ENCODE results near the gene LRRC3B.

LRRC3B gene

DNA sequence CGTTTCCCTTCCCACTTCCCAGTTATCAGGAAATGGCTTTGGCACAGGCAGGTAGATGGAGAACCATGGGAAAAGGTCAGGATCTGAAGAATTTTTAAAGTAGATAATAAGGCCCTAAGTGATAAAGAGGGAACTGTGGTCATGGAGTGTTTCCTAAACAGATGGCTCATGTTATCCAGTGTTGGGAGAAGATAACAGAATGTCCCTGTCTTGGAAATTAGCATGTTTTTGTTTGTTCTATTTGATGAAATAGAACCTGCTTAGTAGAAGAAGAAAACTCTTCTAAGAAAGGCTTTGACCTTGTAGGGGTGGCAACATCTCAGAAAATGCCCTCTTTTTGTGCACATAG, 8.8 kb downstream of the LRRC3B start:
- Histone ChIP-seq H3K9me3 (no peaks in the 10 kb centered on the region), H3K4me2 (no peak overlapping the region), H3K36me3 (no peaks in the 10 kb centered on the region), H3K27ac (no peak overlapping the region), H4K20me1 (no peaks in the 10 kb centered on the region), H3K4me3 (no peak overlapping the region), H3K27me3 (peaks cover 6% of the 10 kb centered on the region; the same call in 1 of the 2 replicates), H3K4me1 (peaks cover 8% of the 10 kb centered on the region), H3K9ac (no peak overlapping the region)
- no peak for TF ChIP-seq Cebpa-rat (IDR thresholded peaks at IDR 0.05)

DNA sequence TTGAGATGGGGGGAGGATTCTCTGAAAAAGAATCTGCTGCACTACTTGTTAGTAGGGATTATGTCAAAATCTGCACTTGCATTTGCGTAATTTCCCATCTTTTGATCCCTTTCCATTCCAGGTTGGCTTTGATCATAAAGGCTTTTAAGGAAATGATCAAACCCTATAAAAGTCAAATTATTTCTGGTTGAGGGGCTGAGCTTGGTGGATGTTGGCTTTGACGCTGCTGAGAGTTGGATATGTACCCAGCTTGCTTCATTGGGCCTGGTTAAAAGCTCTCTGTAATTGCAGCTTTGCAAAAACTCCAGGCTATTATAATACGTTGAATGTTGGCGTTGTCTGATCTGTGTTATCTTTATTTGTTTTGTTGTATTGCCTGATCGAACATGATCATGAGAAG, 12.0 kb downstream of the LRRC3B start:
- H3K27me3 ChIP-seq: no peaks in the 10 kb centered on the region
- H3K27ac ChIP-seq: no peak overlapping the region
- H4K20me1 ChIP-seq: no peaks in the 10 kb centered on the region
- H3K4me2 ChIP-seq: no peak overlapping the region
- no peaks in the 10 kb centered on the region for H3K4me1 ChIP-seq
- no peaks in the 10 kb centered on the region for H3K36me3 ChIP-seq
- H3K9me3 ChIP-seq: no peaks in the 10 kb centered on the region
- TF ChIP-seq Cebpa-rat (IDR thresholded peaks at IDR 0.05): no peak
- H3K4me3 ChIP-seq: no peak overlapping the region
- no peak overlapping the region for H3K9ac ChIP-seq

DNA sequence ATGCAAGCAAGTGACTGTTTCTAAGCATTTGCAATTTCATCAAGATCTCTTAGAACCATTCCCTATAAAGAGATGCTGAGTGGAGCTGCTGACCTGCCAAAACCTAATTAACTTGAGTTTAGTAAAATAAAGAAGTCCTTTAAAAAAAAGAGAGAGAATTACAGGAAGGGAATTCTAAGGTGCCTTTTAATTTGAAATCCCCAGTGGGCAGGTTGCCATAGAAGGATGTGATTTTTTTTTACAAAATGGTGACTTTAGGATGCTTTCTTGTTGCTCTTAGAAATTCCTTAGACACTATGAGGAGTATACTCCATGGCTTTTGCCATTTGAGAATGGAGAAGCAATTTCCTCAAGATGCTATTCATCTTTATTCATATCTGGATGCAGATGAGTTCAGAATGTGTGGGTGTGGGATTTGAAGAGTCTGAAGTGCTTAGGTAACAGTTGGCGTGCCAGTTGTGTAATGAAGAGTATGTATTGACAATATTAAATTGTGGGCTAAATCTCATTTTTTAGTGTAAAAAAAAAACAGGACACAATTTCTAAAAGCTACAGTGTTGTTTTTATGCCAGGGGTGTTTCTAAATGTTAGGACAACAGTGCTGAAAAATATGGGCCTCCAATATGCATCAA, 13.6 kb downstream of the LRRC3B start:
- H3K9me3 ChIP-seq: no peaks in the 10 kb centered on the region
- H3K27me3 ChIP-seq: no peaks in the 10 kb centered on the region
- no peaks in the 10 kb centered on the region for H3K36me3 ChIP-seq
- no peaks in the 10 kb centered on the region for H3K4me1 ChIP-seq
- H3K4me3 ChIP-seq: no peak overlapping the region
- no peak overlapping the region for H3K27ac ChIP-seq
- H3K9ac ChIP-seq: no peak overlapping the region
- TF ChIP-seq Cebpa-rat (IDR thresholded peaks at IDR 0.05): no peak
- H4K20me1 ChIP-seq: no peaks in the 10 kb centered on the region
- no peak overlapping the region for H3K4me2 ChIP-seq

DNA sequence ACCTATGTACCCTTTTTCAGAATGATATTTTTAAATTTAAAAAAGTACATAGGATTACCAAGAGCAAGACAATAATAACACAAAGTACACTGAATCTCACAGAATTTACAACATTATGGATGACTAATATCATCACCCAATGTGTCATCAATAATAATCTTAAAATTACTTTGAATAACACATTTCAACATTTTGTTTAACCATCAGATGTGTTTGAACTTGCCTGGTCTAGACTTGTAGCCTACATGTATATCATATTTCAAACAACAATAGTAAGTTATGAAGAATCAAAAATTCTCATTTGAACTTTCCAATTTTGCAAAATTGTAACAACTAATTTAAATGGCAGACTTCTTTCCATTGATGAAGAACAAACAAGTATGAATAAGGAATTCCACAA, 15.1 kb downstream of the LRRC3B start:
- no peak for TF ChIP-seq Cebpa-rat (IDR thresholded peaks at IDR 0.05)
- Histone ChIP-seq H3K9me3 (no peaks in the 10 kb centered on the region), H3K9ac (no peak overlapping the region)

DNA sequence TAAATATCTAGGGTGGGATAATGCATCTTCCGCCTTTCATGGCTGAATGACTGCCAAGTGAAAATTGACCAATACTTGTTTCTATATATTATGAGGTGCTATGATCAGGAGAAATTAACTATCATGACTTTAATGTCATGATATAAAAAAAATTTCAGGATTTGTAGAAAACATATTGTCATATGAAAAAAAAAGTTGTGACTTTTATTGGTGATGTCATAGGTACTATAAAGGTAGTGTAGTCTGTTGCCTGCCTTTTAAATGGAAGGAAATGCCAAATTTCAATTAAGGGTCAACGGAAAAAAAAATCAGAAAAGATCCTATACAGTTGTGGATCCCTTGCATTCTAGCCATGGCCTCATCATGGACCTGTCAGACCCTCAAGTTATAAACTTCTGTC, 15.5 kb downstream of the LRRC3B start:
- H3K9me3 ChIP-seq: no peaks in the 10 kb centered on the region
- H3K27me3 ChIP-seq: no peaks in the 10 kb centered on the region
- H3K27ac ChIP-seq: no peak overlapping the region
- H4K20me1 ChIP-seq: no peaks in the 10 kb centered on the region
- H3K36me3 ChIP-seq: no peaks in the 10 kb centered on the region
- no peak overlapping the region for H3K4me2 ChIP-seq
- H3K4me3 ChIP-seq: no peak overlapping the region
- TF ChIP-seq Cebpa-rat (IDR thresholded peaks at IDR 0.05): no peak
- H3K4me1 ChIP-seq: no peaks in the 10 kb centered on the region
- no peak overlapping the region for H3K9ac ChIP-seq

More for the DNA sequence above, 15.1 kb downstream of the LRRC3B start:
- Histone ChIP-seq H3K27ac (no peak overlapping the region), H3K36me3 (no peaks in the 10 kb centered on the region), H3K4me3 (no peak overlapping the region), H3K27me3 (no peaks in the 10 kb centered on the region), H3K4me2 (no peak overlapping the region), H4K20me1 (no peaks in the 10 kb centered on the region), H3K4me1 (no peaks in the 10 kb centered on the region)

DNA sequence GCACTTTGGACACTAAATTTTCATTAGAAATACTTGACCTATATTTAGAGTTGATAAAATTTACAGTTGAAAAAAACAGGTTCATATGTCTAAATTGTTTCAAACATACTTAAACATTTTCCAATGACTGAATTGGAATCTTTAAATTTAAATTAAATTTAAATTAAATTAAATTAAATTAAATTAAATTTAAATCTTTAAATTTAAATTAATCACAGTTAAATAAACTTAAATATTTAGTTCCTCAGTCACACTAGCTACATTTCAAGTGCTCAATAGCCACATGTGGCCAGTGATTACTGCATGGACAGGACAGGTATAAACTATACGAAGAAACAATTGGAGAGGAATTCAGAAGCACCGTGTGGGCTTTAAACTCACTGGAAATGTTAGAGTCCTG, 16.8 kb downstream of the LRRC3B start:
- no peaks in the 10 kb centered on the region for H3K4me1 ChIP-seq
- TF ChIP-seq Cebpa-rat (IDR thresholded peaks at IDR 0.05): no peak

DNA sequence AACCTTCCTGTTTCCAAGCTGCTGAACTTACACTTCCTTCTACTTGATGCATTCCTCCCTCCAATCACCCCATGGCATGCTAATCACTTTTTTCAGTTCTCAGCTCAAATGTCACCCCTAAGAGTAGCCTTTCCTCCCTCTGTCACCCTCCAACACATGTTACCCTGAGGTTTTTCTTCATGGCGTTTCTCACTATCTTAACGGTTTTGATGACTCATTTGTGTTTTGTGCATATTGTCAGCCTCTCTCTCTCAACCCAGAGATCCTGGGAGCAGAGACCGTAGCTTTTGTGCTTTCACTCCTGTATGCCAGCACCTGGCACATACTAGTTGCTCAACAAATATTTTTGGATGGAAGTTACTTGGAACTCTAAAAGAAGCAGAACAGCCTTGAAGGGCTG, 24.5 kb downstream of the LRRC3B start:
- H3K4me3 ChIP-seq: no peak overlapping the region
- TF ChIP-seq Cebpa-rat (IDR thresholded peaks at IDR 0.05): no peak

More for the DNA sequence above, 16.8 kb downstream of the LRRC3B start:
- H3K9me3 ChIP-seq: no peaks in the 10 kb centered on the region
- H3K36me3 ChIP-seq: no peaks in the 10 kb centered on the region
- H3K27me3 ChIP-seq: no peaks in the 10 kb centered on the region
- H4K20me1 ChIP-seq: no peaks in the 10 kb centered on the region
- H3K4me3 ChIP-seq: no peak overlapping the region
- no peak overlapping the region for H3K27ac ChIP-seq
- H3K4me2 ChIP-seq: no peak overlapping the region
- no peak overlapping the region for H3K9ac ChIP-seq

DNA sequence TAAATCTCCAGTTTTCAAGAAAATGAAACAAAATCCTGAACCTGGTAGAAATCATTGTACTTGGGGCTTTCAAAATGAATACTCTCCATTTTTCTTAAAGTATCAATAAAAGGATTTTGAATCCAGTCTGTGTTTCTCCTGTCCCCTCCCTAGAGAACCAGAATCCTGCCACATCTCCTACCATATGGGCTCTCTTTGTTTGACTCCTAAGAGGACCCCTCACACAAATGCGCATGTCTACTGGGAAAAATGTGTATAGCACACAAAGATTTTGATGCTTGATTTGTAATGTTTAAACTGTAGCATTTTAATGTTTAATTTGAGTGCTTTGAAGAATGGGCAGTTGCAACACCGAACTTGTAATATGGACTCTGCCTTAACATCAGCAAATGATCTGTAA, 25.9 kb downstream of the LRRC3B start:
- Histone ChIP-seq H3K9ac (no peak overlapping the region), H3K9me3 (no peaks in the 10 kb centered on the region), H3K4me3 (no peak overlapping the region), H3K4me1 (no peaks in the 10 kb centered on the region), H4K20me1 (no peaks in the 10 kb centered on the region), H3K36me3 (no peaks in the 10 kb centered on the region), H3K4me2 (no peak overlapping the region), H3K27ac (no peak overlapping the region), H3K27me3 (no peaks in the 10 kb centered on the region)
- TF ChIP-seq Cebpa-rat (IDR thresholded peaks at IDR 0.05): no peak

More for the DNA sequence above, 24.5 kb downstream of the LRRC3B start:
- Histone ChIP-seq H3K27me3 (no peaks in the 10 kb centered on the region), H3K9me3 (no peaks in the 10 kb centered on the region), H4K20me1 (no peaks in the 10 kb centered on the region), H3K9ac (no peak overlapping the region), H3K4me2 (no peak overlapping the region), H3K27ac (no peak overlapping the region), H3K4me1 (no peaks in the 10 kb centered on the region), H3K36me3 (no peaks in the 10 kb centered on the region)

DNA sequence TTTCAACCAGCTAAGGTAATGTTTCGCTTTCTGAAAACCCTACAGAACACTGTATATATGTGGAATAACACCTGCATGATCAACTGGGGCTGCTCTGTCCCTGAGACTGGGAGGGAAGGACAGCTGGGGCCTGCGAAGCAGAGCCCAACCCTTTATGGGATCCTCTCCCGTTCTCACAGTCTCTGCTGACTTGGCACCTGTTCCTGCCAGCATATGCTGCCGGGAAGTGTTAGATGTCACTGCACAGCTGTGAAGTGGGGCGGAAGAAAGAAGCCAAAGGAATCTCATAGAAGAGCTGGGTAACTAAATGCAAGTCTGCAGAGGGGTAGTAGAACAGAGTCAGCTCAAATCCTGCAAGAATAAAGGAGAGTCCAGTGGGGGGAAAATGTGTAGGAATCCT, 29.6 kb downstream of the LRRC3B start:
- H3K36me3 ChIP-seq: no peaks in the 10 kb centered on the region
- H3K27ac ChIP-seq: no peak overlapping the region
- H3K9me3 ChIP-seq: no peaks in the 10 kb centered on the region
- no peaks in the 10 kb centered on the region for H3K27me3 ChIP-seq
- no peak for TF ChIP-seq Cebpa-rat (IDR thresholded peaks at IDR 0.05)
- no peak overlapping the region for H3K9ac ChIP-seq
- H3K4me1 ChIP-seq: no peaks in the 10 kb centered on the region
- no peak overlapping the region for H3K4me3 ChIP-seq
- no peaks in the 10 kb centered on the region for H4K20me1 ChIP-seq
- no peak overlapping the region for H3K4me2 ChIP-seq

DNA sequence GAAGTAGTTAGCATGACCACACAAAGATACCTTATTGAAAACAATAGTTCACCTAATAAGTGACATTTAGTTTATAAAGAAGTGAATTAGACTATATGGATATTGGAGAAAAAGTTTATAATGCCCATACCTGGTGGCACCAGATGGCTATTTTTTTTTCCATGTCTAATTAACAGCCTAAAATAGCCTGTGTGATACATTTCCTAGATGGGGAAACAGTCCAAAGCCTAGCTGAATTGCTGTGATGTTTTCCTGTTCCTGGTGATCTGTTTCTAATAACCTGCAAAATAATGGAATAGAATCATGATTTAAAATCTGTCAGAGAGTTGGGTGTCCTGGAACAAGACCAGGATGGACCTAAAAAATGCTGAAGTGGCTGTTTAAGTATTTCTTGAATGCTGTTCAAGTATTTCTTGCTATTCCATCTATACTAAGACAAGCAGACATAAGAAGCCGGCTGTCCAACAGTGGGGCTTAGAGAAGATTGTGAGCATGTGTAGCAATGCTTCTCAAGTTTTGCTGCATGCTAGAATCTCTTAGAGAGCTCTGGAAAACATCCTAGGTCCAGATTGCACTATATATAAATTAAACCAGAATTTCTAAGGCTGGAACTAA, 31.3 kb downstream of the LRRC3B start:
- no peaks in the 10 kb centered on the region for H3K4me1 ChIP-seq

More for the DNA sequence above, 31.3 kb downstream of the LRRC3B start:
- Histone ChIP-seq H3K27me3 (no peaks in the 10 kb centered on the region), H3K9ac (no peak overlapping the region), H3K4me2 (no peak overlapping the region), H3K36me3 (no peaks in the 10 kb centered on the region), H3K9me3 (no peaks in the 10 kb centered on the region), H3K27ac (no peak overlapping the region), H4K20me1 (no peaks in the 10 kb centered on the region), H3K4me3 (no peak overlapping the region)
- TF ChIP-seq Cebpa-rat (IDR thresholded peaks at IDR 0.05): no peak

Measured in BLaER1 (cell line).